Measurements from ENCODE around the gene UBE2R2. TPM values are rescaled to one million over a fixed set of nuclear protein-coding genes. Genes with fewer than 3 reads are reported as not detected.
A peak's percentile ranks its signal among the peaks of the same experiment; 100 is the strongest.

Gene UBE2R2
- total and polyA plus RNA-seq, 7 donors = 20.3 to 62.9 (median 51.3) TPM

DNA sequence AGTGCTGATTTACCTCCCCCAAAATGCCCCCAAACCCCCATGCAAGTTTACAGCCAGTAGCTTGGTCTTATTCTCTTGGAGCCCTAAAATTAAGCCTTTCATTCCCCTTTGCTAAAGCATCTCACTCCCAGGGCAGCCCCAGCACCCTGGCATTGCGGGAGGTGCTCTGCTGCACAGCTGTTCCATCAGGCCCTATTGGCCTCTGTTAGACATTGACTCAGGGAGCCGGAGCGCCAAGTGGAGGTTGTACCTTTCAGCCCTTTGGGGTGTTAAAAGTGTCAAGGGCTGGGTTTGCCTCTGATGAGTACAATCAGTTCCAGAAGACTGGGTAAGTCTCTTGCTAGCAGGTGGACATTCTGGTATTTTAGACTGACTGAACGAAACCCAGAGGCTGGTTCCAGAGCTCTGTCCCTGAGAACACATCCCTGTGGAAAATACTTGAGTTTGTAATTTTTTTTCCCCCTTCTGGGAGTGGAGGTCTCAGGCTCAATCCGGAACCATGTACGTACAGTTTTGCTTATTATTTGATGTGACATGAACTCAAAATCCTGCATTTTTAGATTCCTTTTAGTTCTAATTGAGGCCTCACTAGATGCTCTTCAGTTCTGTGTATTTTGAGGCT lies 102.4 kb downstream of the UBE2R2 start:
- ATAC-seq (no peak), DNase-seq (no peak)

DNA sequence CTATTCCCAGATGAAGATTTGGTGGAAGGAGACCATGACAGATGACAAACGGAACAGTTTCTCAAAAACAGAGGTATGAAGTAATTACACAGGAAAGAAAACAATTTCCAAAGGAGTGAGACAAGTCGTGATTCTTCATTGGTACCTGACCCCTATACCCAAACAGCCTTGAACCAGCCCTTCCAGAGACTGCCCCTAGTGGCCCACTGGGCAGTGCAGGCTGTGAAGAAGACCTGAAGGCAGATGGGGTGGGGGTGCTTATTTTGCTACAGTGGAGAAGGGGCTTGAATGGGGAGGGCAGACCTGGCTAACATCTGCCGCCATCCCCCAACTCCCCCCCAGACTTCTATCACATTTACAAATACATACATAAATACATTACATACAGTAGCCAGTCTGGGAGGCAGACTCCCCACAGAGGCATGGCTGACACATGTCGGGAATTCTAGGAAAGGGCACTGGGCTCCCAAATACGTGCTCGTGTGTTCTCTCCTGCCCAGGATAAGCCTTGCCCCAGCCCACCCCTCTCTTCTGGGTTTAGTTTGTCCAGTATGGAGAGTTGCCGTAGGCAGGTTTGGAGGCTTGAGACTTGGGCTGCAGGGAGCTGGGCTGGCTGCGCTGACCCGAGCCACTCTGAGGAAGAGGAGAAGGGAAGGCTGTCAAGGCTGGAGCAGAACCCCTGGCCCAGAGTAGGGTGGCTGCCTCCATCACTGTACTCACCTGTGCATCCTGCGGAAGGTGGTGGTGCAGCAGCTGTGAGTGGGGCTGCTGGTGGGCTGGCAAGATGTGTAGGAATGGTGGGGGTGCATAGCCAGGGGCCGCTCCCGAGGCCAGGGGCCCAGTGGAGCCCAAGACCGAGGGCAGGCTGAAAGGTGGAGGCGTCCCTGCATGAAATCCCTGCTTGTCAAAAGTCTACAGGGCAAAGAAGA lies 105.3 kb downstream of the UBE2R2 start:
- ATAC-seq = peak in 2 of 4 donors; percentile 34 to 47

More for the DNA sequence above, 102.4 kb downstream of the UBE2R2 start:
- WGBS, 3 donors = 75 to 89% (median 79%) methylated on average over 6 of the region's 6 CpGs
- H3K27ac ChIP-seq = no peak overlapping the region
- peaks cover 10 to 97% of the 10 kb centered on the region in 2 donors for H3K36me3 ChIP-seq (ENCODE audit: insufficient read depth in 1 of 2, low read depth in 1 of 2)
- peaks cover 3% of the 10 kb centered on the region for H3K4me1 ChIP-seq
- intact Hi-C loops (cut with DNase I) = no loop called here
- H3K9me3 ChIP-seq = no peaks in the 10 kb centered on the region
- TF ChIP-seq, protein P1, sequence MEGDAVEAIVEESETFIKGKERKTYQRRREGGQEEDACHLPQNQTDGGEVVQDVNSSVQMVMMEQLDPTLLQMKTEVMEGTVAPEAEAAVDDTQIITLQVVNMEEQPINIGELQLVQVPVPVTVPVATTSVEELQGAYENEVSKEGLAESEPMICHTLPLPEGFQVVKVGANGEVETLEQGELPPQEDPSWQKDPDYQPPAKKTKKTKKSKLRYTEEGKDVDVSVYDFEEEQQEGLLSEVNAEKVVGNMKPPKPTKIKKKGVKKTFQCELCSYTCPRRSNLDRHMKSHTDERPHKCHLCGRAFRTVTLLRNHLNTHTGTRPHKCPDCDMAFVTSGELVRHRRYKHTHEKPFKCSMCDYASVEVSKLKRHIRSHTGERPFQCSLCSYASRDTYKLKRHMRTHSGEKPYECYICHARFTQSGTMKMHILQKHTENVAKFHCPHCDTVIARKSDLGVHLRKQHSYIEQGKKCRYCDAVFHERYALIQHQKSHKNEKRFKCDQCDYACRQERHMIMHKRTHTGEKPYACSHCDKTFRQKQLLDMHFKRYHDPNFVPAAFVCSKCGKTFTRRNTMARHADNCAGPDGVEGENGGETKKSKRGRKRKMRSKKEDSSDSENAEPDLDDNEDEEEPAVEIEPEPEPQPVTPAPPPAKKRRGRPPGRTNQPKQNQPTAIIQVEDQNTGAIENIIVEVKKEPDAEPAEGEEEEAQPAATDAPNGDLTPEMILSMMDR (IDR thresholded peaks at IDR 0.05) = no peak
- H3K27me3 ChIP-seq (ENCODE audit: insufficient read depth in 3 of 3, low read length in 2 of 3) = no peaks in the 10 kb centered on the region
- no peak overlapping the region for H3K4me3 ChIP-seq

DNA sequence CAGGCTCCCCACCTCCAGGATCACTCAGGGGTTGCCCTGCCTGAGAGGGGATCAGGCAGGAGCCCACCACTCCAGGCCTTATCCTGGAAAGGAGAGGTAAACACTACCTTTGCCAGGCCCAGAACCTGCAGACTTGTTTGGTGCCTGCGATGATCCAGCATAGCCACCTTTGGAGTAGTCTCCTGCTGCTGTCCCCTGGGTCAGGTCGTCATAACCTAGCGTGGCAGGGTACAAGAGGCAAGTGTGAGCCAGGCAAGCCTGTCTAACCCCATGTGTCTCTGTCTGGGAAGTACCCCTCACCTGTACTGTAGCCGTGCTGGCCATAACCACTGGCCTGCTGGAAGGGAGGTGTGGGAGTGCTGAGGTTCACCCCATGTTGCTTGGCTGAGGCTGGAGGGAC lies 106.1 kb downstream of the UBE2R2 start:
- TF ChIP-seq, protein P1 (IDR thresholded peaks at IDR 0.05) = no peak
- intact Hi-C loops (cut with DNase I) = loop anchor here (5.0 to 10.0 kb wide), 2 partner anchors 149 to 152 kb away; no protein-coding TSS in a partner anchor
- peaks cover 10% of the 10 kb centered on the region for H3K4me1 ChIP-seq
- 86 to 90% (median 90%) methylated on average over 4 of the region's 4 CpGs for WGBS, 3 donors
- ATAC-seq (no peak), DNase-seq (no peak)
- no peaks in the 10 kb centered on the region for H3K27me3 ChIP-seq (ENCODE audit: insufficient read depth in 3 of 3, low read length in 2 of 3)
- no peak overlapping the region for H3K4me3 ChIP-seq
- H3K36me3 ChIP-seq (ENCODE audit: insufficient read depth in 1 of 2, low read depth in 1 of 2) = peaks cover 9 to 95% of the 10 kb centered on the region in 2 donors
- peak overlapping the region; percentile 66 for H3K27ac ChIP-seq
- H3K9me3 ChIP-seq = no peaks in the 10 kb centered on the region

More for the DNA sequence above, 105.3 kb downstream of the UBE2R2 start:
- intact Hi-C loops (cut with DNase I) = loop anchor here (5.0 to 10.0 kb wide), 2 partner anchors 150 to 153 kb away; no protein-coding TSS in a partner anchor
- Histone ChIP-seq H3K4me3 (no peak overlapping the region), H3K36me3 (ENCODE audit: insufficient read depth in 1 of 2, low read depth in 1 of 2) (peaks cover 12 to 95% of the 10 kb centered on the region in 2 donors), H3K27me3 (ENCODE audit: insufficient read depth in 3 of 3, low read length in 2 of 3) (no peaks in the 10 kb centered on the region), H3K4me1 (peaks cover 10% of the 10 kb centered on the region), H3K27ac (no peak overlapping the region), H3K9me3 (no peaks in the 10 kb centered on the region)
- TF ChIP-seq, protein P1 (IDR thresholded peaks at IDR 0.05) = peak; percentile 48
- WGBS, 3 donors = 81 to 86% (median 85%) methylated on average over 14 of the region's 14 CpGs
- no peak for DNase-seq

DNA sequence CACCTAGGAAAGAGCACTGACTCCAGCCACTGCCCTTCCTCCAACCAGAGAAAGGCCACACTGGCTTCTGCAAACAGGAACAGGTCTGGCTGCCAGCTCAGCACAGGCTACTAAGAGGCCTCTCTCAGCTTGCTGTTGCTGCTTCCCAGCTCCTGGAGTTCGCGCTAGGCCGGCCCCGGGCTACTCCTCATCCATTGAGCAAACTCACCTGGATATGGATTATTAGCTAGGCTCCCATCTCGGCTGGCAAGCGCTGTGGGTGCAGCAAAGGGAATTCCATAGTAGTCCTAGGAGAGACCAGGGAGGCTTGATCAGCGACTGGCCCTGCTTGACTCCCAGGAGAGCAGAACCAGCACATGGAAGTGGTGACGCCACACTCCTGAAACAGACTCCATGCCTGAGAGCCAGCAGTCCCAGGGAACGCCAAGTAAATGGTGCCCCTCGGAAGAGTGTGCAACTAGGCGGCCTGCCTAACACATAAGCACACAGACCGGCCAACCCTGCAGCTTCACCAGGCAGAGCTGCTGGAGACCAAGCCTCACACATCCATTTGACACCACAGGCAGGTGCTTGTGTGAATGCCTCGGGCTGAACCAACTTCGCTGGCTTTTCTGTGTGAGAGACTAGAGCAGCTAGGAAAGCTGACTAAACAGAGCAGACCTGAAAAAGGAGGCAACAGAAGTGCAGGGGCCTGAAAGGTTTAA lies 107.2 kb downstream of the UBE2R2 start:
- 55 to 83% (median 61%) methylated on average over 14 of the region's 14 CpGs for WGBS, 3 donors
- intact Hi-C loops (cut with DNase I) = loop anchor here (5.0 to 10.0 kb wide), 2 partner anchors 148 to 151 kb away; no protein-coding TSS in a partner anchor
- peaks cover 10% of the 10 kb centered on the region for H3K4me1 ChIP-seq
- no peak overlapping the region for H3K4me3 ChIP-seq
- DNase-seq (peak in 1 of 2 donors; percentile 67), ATAC-seq (peak; percentile 14 to 69 (median 60))
- H3K27me3 ChIP-seq (ENCODE audit: insufficient read depth in 3 of 3, low read length in 2 of 3) = no peaks in the 10 kb centered on the region
- no peaks in the 10 kb centered on the region for H3K9me3 ChIP-seq
- H3K36me3 ChIP-seq (ENCODE audit: insufficient read depth in 1 of 2, low read depth in 1 of 2) = peaks cover 9 to 95% of the 10 kb centered on the region in 2 donors
- peak overlapping the region; percentile 66 for H3K27ac ChIP-seq
- TF ChIP-seq, protein P1 (IDR thresholded peaks at IDR 0.05) = no peak

All from psoas muscle (tissue), 8 donors.